Testis (tissue), 2 donors: ENCODE measurements around the gene FBXL17.

Experiments
- POLR2A ChIP-seq: fragments of 450-650 bp; IDR thresholded peaks from one replicate; pipeline ENCODE4 v1.6.1; 2017; ENCODE audit warnings: antibody characterized with exemption, mild to moderate bottlenecking, moderate library complexity
- TF ChIP-seq, protein P1 (sequence below), 3 experiments: fragments of 450-650 bp in 2 of 3; fragments of 200-600 bp in 1 of 3; sonication (generic) in 1 of 3; IDR thresholded peaks; one replicate each; pipeline ENCODE4 v1.5.1; 2016 to 2019; ENCODE audit warnings: antibody characterized with exemption in 3 of 3, mild to moderate bottlenecking in 2 of 3, moderate library complexity in 1 of 3

DNA sequence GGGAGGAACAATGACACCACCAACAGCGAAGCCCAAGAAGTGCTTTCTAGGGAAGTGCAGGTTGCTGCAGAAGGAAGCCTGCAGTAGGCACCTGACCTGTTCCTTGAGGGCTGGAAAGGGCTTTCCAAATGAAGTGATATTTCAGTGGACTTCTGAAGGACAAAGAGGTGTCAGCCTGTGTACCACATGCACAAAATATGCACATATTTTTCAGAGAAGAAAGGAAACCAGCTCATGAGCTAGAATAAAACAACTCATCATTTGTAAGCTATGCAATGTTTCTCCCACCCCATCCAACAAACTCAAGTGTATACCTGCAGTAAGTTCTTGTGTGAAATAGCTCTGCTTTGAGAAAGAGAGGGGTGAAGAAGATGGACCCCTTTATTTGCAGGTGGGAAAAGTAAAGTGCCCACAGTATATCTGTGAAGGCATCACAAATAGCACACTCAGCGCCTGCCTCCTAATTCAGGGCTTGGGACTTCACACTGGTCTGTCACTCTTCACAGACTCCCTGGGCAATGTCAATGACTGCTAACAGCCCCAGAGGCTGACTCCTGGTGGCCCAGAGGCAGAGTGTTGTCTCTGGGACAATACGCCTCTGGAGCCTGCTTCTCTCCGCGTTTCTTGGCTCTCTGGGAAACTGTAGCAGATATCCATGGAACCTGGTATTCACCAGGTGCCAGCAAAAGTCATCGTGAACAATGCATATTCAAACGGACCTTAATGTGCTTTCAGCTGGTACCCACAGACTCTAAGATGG is 513.1 kb downstream of the FBXL17 start:
- TF ChIP-seq, protein P1, sequence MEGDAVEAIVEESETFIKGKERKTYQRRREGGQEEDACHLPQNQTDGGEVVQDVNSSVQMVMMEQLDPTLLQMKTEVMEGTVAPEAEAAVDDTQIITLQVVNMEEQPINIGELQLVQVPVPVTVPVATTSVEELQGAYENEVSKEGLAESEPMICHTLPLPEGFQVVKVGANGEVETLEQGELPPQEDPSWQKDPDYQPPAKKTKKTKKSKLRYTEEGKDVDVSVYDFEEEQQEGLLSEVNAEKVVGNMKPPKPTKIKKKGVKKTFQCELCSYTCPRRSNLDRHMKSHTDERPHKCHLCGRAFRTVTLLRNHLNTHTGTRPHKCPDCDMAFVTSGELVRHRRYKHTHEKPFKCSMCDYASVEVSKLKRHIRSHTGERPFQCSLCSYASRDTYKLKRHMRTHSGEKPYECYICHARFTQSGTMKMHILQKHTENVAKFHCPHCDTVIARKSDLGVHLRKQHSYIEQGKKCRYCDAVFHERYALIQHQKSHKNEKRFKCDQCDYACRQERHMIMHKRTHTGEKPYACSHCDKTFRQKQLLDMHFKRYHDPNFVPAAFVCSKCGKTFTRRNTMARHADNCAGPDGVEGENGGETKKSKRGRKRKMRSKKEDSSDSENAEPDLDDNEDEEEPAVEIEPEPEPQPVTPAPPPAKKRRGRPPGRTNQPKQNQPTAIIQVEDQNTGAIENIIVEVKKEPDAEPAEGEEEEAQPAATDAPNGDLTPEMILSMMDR (IDR thresholded peaks at IDR 0.05) = no peak
- no peak for TF ChIP-seq POLR2A
